ENCODE measurements around the gene DDX25. TPM values are rescaled to one million over a fixed set of nuclear protein-coding genes. Genes with fewer than 3 reads are reported as not detected.

DDX25 gene
- total RNA-seq, 6 donors from 2014 or later: 0.31 TPM; not detected in 5

DNA sequence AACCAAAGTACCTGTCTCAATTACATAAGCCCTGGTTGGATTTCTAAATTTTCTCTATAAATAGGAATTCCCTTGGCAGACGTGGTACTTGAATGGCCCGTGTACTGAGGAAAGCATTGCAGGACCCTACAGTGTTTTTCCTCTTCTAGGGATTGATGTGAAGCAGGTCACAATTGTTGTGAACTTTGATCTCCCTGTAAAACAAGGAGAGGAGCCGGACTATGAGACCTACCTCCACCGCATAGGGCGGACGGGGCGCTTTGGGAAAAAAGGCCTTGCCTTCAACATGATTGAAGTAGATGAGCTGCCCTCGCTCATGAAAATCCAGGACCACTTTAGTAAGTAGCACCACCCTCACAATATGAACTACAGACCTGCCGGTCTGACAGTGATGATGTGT is 16.7 kb downstream of the DDX25 start:
- WGBS, 2 donors: 85% methylated on average over 9 of the region's 9 CpGs
- Histone ChIP-seq H3K27me3 (no peaks in the 10 kb centered on the region), H3K27ac (no peak overlapping the region), H3K9me3 (no peaks in the 10 kb centered on the region), H3K4me3 (no peak overlapping the region), H3K4me1 (no peaks in the 10 kb centered on the region), H3K36me3 (no peaks in the 10 kb centered on the region)
- ATAC-seq (ENCODE audit: low FRiP score in 2 of 2): no peak
- no peak for DNase-seq
- TF ChIP-seq POLR2A (IDR thresholded peaks at IDR 0.05): no peak
- TF ChIP-seq POLR2AphosphoS5 (IDR thresholded peaks at IDR 0.05): no peak
- no peak for TF ChIP-seq EP300 (IDR thresholded peaks at IDR 0.05)
- TF ChIP-seq, protein P1, sequence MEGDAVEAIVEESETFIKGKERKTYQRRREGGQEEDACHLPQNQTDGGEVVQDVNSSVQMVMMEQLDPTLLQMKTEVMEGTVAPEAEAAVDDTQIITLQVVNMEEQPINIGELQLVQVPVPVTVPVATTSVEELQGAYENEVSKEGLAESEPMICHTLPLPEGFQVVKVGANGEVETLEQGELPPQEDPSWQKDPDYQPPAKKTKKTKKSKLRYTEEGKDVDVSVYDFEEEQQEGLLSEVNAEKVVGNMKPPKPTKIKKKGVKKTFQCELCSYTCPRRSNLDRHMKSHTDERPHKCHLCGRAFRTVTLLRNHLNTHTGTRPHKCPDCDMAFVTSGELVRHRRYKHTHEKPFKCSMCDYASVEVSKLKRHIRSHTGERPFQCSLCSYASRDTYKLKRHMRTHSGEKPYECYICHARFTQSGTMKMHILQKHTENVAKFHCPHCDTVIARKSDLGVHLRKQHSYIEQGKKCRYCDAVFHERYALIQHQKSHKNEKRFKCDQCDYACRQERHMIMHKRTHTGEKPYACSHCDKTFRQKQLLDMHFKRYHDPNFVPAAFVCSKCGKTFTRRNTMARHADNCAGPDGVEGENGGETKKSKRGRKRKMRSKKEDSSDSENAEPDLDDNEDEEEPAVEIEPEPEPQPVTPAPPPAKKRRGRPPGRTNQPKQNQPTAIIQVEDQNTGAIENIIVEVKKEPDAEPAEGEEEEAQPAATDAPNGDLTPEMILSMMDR (IDR thresholded peaks at IDR 0.05): no peak

GRCh38 chr11:125922156-125922555 is 17.8 kb downstream of the DDX25 start:
- Histone ChIP-seq H3K9me3 (no peaks in the 10 kb centered on the region), H3K27me3 (no peaks in the 10 kb centered on the region), H3K4me3 (no peak overlapping the region), H3K27ac (no peak overlapping the region), H3K36me3 (no peaks in the 10 kb centered on the region), H3K4me1 (no peaks in the 10 kb centered on the region)
- ATAC-seq (ENCODE audit: low FRiP score in 2 of 2): no peak
- TF ChIP-seq, protein P1 (IDR thresholded peaks at IDR 0.05): no peak
- TF ChIP-seq POLR2AphosphoS5 (IDR thresholded peaks at IDR 0.05) (no peak), POLR2A (IDR thresholded peaks at IDR 0.05) (no peak), EP300 (IDR thresholded peaks at IDR 0.05) (no peak)
- DNase-seq: no peak
- WGBS, 2 donors: 79 to 80% methylated on average over 3 of the region's 3 CpGs

DNA sequence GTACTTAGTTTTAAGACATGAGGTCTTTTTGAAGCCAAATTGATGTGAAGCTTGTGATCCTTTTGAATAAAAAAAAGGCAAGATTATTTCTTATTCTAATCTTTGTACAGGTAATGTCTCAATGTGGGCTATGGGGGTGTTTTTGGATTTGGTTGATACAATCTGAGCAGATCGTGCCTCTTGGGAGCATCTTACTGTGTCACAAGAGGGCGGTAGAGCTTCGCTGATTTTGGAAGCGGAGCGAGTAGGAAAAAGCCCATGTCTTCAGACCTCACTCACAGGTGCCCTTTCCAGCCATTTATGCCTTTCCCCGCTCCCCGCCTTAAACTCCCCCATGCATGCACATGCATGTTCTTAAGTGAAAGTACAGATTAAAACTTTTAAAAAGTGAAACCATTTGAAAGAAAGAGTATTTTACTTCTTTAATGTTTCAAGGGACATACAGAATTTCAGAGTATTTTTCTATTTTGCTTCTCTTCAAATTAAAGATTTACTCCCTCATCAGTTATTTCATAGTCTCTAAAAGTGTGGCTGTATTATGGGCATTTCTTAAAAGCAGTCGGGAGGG is 18.8 kb downstream of the DDX25 start:
- Histone ChIP-seq H3K4me1 (no peaks in the 10 kb centered on the region), H3K27ac (no peak overlapping the region), H3K4me3 (no peak overlapping the region), H3K27me3 (no peaks in the 10 kb centered on the region), H3K9me3 (no peaks in the 10 kb centered on the region), H3K36me3 (no peaks in the 10 kb centered on the region)
- TF ChIP-seq POLR2A (IDR thresholded peaks at IDR 0.05) (no peak), EP300 (IDR thresholded peaks at IDR 0.05) (no peak), POLR2AphosphoS5 (IDR thresholded peaks at IDR 0.05) (no peak)
- TF ChIP-seq, protein P1 (IDR thresholded peaks at IDR 0.05): peak; percentile 39 to 72 (median 50)
- ATAC-seq (ENCODE audit: low FRiP score in 2 of 2) (peak in 1 of 2 donors; percentile 80), DNase-seq (peak in 1 of 2 donors; percentile 60)
- 7 to 8% methylated on average over 8 of the region's 8 CpGs for WGBS, 2 donors

GRCh38 chr11:125923633-125924032 is 19.3 kb downstream of the DDX25 start:
- no peak for ATAC-seq (ENCODE audit: low FRiP score in 2 of 2)
- TF ChIP-seq, protein P1 (IDR thresholded peaks at IDR 0.05): no peak
- TF ChIP-seq POLR2A (IDR thresholded peaks at IDR 0.05) (no peak), EP300 (IDR thresholded peaks at IDR 0.05) (no peak), POLR2AphosphoS5 (IDR thresholded peaks at IDR 0.05) (no peak)
- no peak overlapping the region for H3K27ac ChIP-seq
- H3K27me3 ChIP-seq: no peaks in the 10 kb centered on the region
- 81 to 91% methylated on average over 8 of the region's 8 CpGs for WGBS, 2 donors
- H3K4me1 ChIP-seq: no peaks in the 10 kb centered on the region
- H3K36me3 ChIP-seq: no peaks in the 10 kb centered on the region
- no peaks in the 10 kb centered on the region for H3K9me3 ChIP-seq
- no peak overlapping the region for H3K4me3 ChIP-seq
- no peak for DNase-seq

GRCh38 chr11:125924384-125925007 is 20.2 kb downstream of the DDX25 start:
- WGBS, 2 donors: 80 to 92% methylated on average over 9 of the region's 9 CpGs
- peak in 1 of 2 donors; percentile 4 for ATAC-seq (ENCODE audit: low FRiP score in 2 of 2)
- no peak for TF ChIP-seq POLR2AphosphoS5 (IDR thresholded peaks at IDR 0.05)
- TF ChIP-seq, protein P1 (IDR thresholded peaks at IDR 0.05): no peak
- no peak for TF ChIP-seq POLR2A (IDR thresholded peaks at IDR 0.05)
- no peak for TF ChIP-seq EP300 (IDR thresholded peaks at IDR 0.05)
- no peak overlapping the region for H3K4me3 ChIP-seq
- no peak overlapping the region for H3K27ac ChIP-seq
- H3K4me1 ChIP-seq: no peaks in the 10 kb centered on the region
- DNase-seq: no peak
- no peaks in the 10 kb centered on the region for H3K9me3 ChIP-seq
- no peaks in the 10 kb centered on the region for H3K27me3 ChIP-seq
- no peaks in the 10 kb centered on the region for H3K36me3 ChIP-seq
